GM18951 (cell line): ENCODE results near the gene KCNJ6.

Source experiments
- POLR2A ChIP-seq: IDR thresholded peaks from 4 replicates; pipeline ENCODE4 v1.6.1; 2011; ENCODE audit warnings: mild to moderate bottlenecking; ENCODE audit not compliant: insufficient read length, insufficient read depth; ENCODE audit errors: extremely low read depth
- in situ Hi-C: fragments of 300-500 bp; cut with MboI; formaldehyde crosslinking; loops from one replicate; pipeline ENCODE4 v1.12.0; 2022; ENCODE audit warnings: low sequenced_read_pairs, mixed read lengths, inconsistent platforms; ENCODE audit not compliant: unreplicated experiment

The KCNJ6 gene

GRCh38 chr21:37886726-37887299 is 29.4 kb downstream of the KCNJ6 start:
- TF ChIP-seq POLR2A: no peak
- in situ Hi-C loops: no loop called here

- in situ Hi-C loops: no loop called here
- no peak for TF ChIP-seq POLR2A
Measured at GRCh38 chr21:37886120-37886519, 30.1 kb downstream of the KCNJ6 start.

DNA sequence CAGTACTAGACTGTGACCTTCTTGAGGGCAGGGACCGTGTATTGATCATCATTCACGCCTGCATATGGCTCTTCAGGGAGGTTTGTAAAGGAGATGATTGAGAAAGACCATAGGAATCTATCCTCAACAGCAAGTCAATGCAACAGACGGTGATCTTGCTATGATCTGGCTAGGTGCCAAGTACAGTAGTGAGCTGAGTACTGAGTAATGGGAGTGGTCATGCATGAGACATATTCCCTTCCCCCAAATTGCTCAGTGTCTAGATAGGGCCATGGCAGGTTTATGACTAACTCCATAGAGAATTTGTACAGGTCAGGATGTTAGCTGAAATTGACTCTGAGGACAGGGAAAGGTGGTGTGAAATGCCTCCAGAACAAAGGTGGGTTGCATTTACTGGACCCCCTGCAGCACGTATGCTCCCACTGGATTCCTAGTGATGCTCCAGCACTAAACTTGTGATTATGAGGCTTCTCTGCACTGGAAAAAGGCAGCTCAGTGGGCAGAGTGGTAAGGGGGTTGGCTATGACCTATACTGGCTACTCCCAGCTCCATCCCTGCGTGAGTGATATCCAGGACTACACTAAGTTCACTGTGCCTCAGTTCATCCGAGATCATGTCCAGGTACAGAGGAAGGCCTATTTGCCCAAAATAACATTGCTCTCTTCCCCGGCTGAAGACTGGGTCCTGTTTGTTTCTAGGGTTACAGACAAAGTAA is 37.2 kb downstream of the KCNJ6 start:
- no peak for TF ChIP-seq POLR2A
- in situ Hi-C loops: no loop called here

GRCh38 chr21:37877888-37878684 is 38.2 kb downstream of the KCNJ6 start:
- in situ Hi-C loops: no loop called here

GRCh38 chr21:37877171-37877570 is 39.1 kb downstream of the KCNJ6 start:
- in situ Hi-C loops: no loop called here
- TF ChIP-seq POLR2A: no peak

More at GRCh38 chr21:37877888-37878684, 38.2 kb downstream of the KCNJ6 start:
- no peak for TF ChIP-seq POLR2A

GRCh38 chr21:37876561-37876960 is 39.7 kb downstream of the KCNJ6 start:
- in situ Hi-C loops: no loop called here
- TF ChIP-seq POLR2A: no peak

DNA sequence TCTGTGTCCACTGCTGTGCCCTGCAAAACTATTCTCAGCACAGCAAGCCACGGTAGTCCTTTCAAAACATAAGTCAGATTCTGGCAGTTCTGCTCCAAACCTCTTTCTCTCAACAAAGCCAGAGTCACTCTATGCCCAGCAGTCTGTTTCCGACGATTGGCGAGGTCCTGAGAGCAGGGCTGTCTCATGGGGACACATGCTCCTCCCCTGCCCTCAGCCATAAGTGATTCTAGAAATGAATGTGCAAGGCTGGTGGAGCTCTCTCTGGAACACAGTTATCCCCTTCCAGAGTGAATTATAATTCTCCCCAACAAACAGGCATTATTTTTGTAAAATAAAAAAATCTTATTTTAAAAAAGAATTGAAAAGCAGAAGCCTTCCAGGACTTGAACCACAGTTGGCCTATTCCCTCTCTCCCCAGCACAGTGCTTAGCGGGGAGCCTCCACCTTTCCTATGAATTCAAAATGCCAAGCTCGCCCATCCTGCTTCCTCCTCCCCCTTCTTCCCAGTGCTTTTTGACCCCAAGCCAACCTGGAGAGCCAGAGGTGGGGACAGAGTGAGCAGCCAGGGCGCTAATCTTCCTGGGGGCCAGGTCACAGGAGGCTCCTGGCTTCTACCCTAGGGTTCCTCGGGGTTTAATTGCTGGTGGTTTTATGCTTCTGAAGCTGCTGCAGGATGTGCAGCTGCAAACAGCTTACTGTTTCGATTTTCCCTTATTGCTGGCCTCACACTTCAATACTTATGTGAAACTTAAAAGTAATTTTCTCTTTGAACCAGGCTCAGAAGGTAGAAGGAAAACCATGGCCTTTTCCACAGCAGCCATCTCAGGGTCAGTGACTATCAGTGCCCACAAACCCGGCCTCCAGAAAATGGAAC is 41.1 kb downstream of the KCNJ6 start:
- in situ Hi-C loops: no loop called here

GRCh38 chr21:37874481-37874880 is 41.8 kb downstream of the KCNJ6 start:
- TF ChIP-seq POLR2A: no peak
- in situ Hi-C loops: no loop called here

More for the DNA sequence above, 41.1 kb downstream of the KCNJ6 start:
- no peak for TF ChIP-seq POLR2A

DNA sequence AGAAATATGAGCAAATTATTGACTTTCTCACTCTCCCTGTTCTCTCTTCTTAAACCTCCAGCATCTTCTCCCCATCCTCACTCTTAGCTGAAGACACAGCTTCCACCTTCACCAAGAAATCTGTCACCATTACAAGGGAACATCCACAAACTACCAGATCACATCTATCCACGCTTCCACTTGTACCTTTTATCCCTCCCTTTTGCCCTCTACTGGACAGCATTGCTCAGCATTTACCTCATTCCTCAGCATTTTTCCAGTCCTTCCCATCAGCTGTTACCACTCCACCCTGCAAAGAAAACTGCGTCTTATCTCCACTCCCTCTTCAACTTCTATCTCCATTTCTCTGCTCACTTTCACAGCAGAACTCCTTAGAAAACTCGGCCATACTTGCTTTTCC is 42.6 kb downstream of the KCNJ6 start:
- in situ Hi-C loops: no loop called here
- no peak for TF ChIP-seq POLR2A

- in situ Hi-C loops: no loop called here
Measured at GRCh38 chr21:37871121-37871862, 45.0 kb downstream of the KCNJ6 start.

GRCh38 chr21:37870221-37870620 is 46.0 kb downstream of the KCNJ6 start:
- no peak for TF ChIP-seq POLR2A
- in situ Hi-C loops: no loop called here

More at GRCh38 chr21:37871121-37871862, 45.0 kb downstream of the KCNJ6 start:
- TF ChIP-seq POLR2A: no peak

DNA sequence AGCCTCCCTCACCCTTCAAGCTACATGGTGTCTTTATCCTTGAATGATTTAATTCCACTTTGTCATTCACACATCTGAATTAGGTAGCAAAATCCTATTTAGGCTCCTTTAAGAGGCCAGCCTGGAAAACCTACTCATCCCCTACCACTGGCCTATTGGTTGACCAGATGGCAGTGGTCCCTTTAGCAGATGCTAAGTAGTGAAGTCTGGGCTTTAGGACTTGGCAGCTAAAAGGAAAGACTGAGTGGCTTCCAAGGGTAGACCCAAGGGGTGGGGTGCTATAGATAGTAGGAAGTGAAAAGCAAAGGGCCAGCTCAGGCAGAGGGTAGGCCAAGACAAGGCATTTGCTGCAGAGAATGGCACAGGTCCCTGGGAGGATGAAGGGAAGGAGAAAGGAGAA is 46.6 kb downstream of the KCNJ6 start:
- in situ Hi-C loops: no loop called here

More for the DNA sequence above, 46.6 kb downstream of the KCNJ6 start:
- TF ChIP-seq POLR2A: no peak
